ENCODE measurements around the gene RUNX1.

Gene RUNX1

DNA sequence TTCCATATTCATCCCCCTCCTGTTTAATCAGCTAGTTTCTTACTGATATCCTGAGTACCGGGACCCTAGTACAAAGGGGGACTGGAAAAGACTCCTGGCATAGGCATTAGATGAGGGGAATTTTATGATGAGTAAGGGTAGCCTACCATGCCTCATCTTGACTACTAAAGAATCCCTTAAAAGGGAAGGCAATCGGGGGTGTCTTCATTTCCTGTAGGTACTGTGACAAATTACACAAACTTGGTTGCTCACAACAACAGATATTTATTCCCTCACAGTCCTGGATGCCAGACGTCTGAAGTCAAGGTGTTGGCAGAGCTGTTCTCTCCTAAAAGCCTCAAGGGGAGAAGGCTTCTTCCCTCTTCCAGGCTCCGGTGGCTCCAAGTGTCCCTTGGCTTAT, 28.9 kb upstream of the RUNX1 start:
- ATAC-seq: no peak
- TF ChIP-seq TOX (CRISPR knock-in tag; IDR thresholded peaks at IDR 0.05; ENCODE audit: borderline replicate concordance) (no peak), TCF4 (CRISPR knock-in tag; IDR thresholded peaks at IDR 0.05; ENCODE audit: borderline replicate concordance) (no peak), ESRRG (CRISPR knock-in tag; IDR thresholded peaks at IDR 0.05) (no peak), ZFP30 (CRISPR knock-in tag; IDR thresholded peaks at IDR 0.05) (no peak), ZNF70 (CRISPR knock-in tag; IDR thresholded peaks at IDR 0.05) (no peak), OSR1 (CRISPR knock-in tag; IDR thresholded peaks at IDR 0.05) (no peak), BACH2 (CRISPR knock-in tag; IDR thresholded peaks at IDR 0.05; ENCODE audit: borderline replicate concordance) (no peak), ZNF8 (CRISPR knock-in tag; IDR thresholded peaks at IDR 0.05) (no peak), RARB (CRISPR knock-in tag; IDR thresholded peaks at IDR 0.05) (no peak)
- TF ChIP-seq, protein P1, sequence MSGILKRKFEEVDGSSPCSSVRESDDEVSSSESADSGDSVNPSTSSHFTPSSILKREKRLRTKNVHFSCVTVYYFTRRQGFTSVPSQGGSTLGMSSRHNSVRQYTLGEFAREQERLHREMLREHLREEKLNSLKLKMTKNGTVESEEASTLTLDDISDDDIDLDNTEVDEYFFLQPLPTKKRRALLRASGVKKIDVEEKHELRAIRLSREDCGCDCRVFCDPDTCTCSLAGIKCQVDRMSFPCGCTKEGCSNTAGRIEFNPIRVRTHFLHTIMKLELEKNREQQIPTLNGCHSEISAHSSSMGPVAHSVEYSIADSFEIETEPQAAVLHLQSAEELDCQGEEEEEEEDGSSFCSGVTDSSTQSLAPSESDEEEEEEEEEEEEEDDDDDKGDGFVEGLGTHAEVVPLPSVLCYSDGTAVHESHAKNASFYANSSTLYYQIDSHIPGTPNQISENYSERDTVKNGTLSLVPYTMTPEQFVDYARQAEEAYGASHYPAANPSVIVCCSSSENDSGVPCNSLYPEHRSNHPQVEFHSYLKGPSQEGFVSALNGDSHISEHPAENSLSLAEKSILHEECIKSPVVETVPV (CRISPR knock-in tag; IDR thresholded peaks at IDR 0.05): no peak
- TF ChIP-seq, protein P2, sequence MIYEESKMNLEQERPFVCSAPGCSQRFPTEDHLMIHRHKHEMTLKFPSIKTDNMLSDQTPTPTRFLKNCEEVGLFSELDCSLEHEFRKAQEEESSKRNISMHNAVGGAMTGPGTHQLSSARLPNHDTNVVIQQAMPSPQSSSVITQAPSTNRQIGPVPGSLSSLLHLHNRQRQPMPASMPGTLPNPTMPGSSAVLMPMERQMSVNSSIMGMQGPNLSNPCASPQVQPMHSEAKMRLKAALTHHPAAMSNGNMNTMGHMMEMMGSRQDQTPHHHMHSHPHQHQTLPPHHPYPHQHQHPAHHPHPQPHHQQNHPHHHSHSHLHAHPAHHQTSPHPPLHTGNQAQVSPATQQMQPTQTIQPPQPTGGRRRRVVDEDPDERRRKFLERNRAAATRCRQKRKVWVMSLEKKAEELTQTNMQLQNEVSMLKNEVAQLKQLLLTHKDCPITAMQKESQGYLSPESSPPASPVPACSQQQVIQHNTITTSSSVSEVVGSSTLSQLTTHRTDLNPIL (CRISPR knock-in tag; IDR thresholded peaks at IDR 0.05; ENCODE audit: low read depth): no peak
- TF ChIP-seq, protein P3, sequence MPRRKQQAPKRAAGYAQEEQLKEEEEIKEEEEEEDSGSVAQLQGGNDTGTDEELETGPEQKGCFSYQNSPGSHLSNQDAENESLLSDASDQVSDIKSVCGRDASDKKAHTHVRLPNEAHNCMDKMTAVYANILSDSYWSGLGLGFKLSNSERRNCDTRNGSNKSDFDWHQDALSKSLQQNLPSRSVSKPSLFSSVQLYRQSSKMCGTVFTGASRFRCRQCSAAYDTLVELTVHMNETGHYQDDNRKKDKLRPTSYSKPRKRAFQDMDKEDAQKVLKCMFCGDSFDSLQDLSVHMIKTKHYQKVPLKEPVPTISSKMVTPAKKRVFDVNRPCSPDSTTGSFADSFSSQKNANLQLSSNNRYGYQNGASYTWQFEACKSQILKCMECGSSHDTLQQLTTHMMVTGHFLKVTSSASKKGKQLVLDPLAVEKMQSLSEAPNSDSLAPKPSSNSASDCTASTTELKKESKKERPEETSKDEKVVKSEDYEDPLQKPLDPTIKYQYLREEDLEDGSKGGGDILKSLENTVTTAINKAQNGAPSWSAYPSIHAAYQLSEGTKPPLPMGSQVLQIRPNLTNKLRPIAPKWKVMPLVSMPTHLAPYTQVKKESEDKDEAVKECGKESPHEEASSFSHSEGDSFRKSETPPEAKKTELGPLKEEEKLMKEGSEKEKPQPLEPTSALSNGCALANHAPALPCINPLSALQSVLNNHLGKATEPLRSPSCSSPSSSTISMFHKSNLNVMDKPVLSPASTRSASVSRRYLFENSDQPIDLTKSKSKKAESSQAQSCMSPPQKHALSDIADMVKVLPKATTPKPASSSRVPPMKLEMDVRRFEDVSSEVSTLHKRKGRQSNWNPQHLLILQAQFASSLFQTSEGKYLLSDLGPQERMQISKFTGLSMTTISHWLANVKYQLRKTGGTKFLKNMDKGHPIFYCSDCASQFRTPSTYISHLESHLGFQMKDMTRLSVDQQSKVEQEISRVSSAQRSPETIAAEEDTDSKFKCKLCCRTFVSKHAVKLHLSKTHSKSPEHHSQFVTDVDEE (CRISPR knock-in tag; IDR thresholded peaks at IDR 0.05): no peak
- TF ChIP-seq, protein P4, sequence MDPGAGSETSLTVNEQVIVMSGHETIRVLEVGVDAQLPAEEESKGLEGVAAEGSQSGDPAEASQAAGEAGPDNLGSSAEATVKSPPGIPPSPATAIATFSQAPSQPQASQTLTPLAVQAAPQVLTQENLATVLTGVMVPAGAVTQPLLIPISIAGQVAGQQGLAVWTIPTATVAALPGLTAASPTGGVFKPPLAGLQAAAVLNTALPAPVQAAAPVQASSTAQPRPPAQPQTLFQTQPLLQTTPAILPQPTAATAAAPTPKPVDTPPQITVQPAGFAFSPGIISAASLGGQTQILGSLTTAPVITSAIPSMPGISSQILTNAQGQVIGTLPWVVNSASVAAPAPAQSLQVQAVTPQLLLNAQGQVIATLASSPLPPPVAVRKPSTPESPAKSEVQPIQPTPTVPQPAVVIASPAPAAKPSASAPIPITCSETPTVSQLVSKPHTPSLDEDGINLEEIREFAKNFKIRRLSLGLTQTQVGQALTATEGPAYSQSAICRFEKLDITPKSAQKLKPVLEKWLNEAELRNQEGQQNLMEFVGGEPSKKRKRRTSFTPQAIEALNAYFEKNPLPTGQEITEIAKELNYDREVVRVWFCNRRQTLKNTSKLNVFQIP (CRISPR knock-in tag; IDR thresholded peaks at IDR 0.05; ENCODE audit: borderline replicate concordance, low read depth): no peak

DNA sequence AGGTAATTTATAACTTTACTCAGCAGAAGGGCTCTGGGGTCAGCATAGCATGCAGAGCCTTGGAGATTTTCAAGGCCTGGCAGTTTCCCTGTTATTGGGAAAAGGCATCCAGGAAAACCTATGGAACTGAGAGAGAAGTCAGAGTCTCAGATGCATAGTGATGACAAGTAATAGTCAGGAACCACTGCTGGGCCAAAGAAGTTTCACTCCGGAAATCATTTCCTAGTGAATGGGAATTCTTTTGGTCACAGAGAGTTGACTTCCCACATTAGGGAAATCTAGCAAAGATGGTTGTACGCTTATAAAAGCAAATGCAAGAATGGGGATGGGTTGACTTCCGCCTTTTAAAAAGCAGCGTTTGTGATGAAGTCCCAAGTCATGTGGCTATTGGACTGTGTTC, 28.4 kb upstream of the RUNX1 start:
- no peak for ATAC-seq
- TF ChIP-seq OSR1 (CRISPR knock-in tag; IDR thresholded peaks at IDR 0.05): no peak
- no peak for TF ChIP-seq ZNF8 (CRISPR knock-in tag; IDR thresholded peaks at IDR 0.05)
- TF ChIP-seq, protein P5, sequence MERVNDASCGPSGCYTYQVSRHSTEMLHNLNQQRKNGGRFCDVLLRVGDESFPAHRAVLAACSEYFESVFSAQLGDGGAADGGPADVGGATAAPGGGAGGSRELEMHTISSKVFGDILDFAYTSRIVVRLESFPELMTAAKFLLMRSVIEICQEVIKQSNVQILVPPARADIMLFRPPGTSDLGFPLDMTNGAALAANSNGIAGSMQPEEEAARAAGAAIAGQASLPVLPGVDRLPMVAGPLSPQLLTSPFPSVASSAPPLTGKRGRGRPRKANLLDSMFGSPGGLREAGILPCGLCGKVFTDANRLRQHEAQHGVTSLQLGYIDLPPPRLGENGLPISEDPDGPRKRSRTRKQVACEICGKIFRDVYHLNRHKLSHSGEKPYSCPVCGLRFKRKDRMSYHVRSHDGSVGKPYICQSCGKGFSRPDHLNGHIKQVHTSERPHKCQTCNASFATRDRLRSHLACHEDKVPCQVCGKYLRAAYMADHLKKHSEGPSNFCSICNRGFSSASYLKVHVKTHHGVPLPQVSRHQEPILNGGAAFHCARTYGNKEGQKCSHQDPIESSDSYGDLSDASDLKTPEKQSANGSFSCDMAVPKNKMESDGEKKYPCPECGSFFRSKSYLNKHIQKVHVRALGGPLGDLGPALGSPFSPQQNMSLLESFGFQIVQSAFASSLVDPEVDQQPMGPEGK (CRISPR knock-in tag; IDR thresholded peaks at IDR 0.05; ENCODE audit: borderline replicate concordance): no peak
- no peak for TF ChIP-seq ESRRG (CRISPR knock-in tag; IDR thresholded peaks at IDR 0.05)
- no peak for TF ChIP-seq RARB (CRISPR knock-in tag; IDR thresholded peaks at IDR 0.05)
- no peak for TF ChIP-seq SNAI2 (CRISPR knock-in tag; IDR thresholded peaks at IDR 0.05)
- TF ChIP-seq, protein P4 (CRISPR knock-in tag; IDR thresholded peaks at IDR 0.05; ENCODE audit: borderline replicate concordance, low read depth): no peak
- TF ChIP-seq GLIS3 (CRISPR knock-in tag; IDR thresholded peaks at IDR 0.05): no peak
- TF ChIP-seq, protein P3 (CRISPR knock-in tag; IDR thresholded peaks at IDR 0.05): no peak
- TF ChIP-seq, protein P1 (CRISPR knock-in tag; IDR thresholded peaks at IDR 0.05): no peak
- no peak for TF ChIP-seq TCF4 (CRISPR knock-in tag; IDR thresholded peaks at IDR 0.05; ENCODE audit: borderline replicate concordance)
- no peak for TF ChIP-seq ZNF565 (CRISPR knock-in tag; conservative IDR thresholded peaks at IDR 0.05; ENCODE audit: low read depth)

All from SK-N-SH treated with all-trans-retinoic acid at 6 μM for 48 hours (cell line).